ENCODE measurements around the gene PCDHGA2.

- TF ChIP-seq CTCF (IDR thresholded peaks at IDR 0.05) = no peak
- no peak for TF ChIP-seq POLR2A (IDR thresholded peaks at IDR 0.05)
These were observed 10.3 kb upstream of the PCDHGA2 start for GRCh38 chr5:141328231-141328630.

Measured in prostate gland (tissue), 2 donors.